IPS-11a (cell line): ENCODE measurements around the gene SDK2.
"Not testable (repeated sequence)": the region's sequence is repeated elsewhere in the genome, so short reads cannot be mapped to it uniquely, and the experiment has no call there.

Experiments
- H3K4me3 ChIP-seq: one replicate; pipeline ENCODE4 v1.5.1; 2013; ENCODE audit warnings: low read depth, low read length, control low read depth

Gene SDK2

GRCh38 chr17:73492821-73493814 is 151.1 kb downstream of the SDK2 start:
- no peak overlapping the region for H3K4me3 ChIP-seq

GRCh38 chr17:73492125-73492820 is 152.0 kb downstream of the SDK2 start:
- H3K4me3 ChIP-seq, result no peak overlapping the region

DNA sequence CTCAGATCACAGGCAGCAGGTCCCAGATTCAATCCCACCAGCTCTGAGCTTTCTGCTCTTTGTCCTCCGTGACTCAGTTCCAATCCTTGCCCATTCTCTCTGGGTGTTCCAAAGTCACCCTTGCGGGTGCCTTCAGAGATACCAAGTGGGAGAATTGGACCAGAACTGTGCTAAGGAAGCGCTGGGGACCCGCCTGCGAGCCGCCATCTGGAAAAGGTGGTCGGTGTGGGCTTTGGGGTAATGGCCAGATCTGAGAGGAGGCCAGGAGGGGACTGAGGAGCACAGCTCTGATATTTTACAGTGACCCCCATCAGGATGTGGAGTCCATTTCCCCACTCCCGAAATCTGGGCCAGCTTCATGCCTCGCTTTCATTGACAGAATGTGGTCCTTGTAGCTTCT is 152.6 kb downstream of the SDK2 start:
- H3K4me3 ChIP-seq, result no peak overlapping the region

- no peak overlapping the region for H3K4me3 ChIP-seq
Observed at GRCh38 chr17:73490851-73491250, 153.4 kb downstream of the SDK2 start.

GRCh38 chr17:73489991-73490390 is 154.3 kb downstream of the SDK2 start:
- no peak overlapping the region for H3K4me3 ChIP-seq

GRCh38 chr17:73489333-73489732 is 154.9 kb downstream of the SDK2 start:
- H3K4me3 ChIP-seq, result no peak overlapping the region

GRCh38 chr17:73485130-73485529 is 159.1 kb downstream of the SDK2 start:
- no peak overlapping the region for H3K4me3 ChIP-seq

DNA sequence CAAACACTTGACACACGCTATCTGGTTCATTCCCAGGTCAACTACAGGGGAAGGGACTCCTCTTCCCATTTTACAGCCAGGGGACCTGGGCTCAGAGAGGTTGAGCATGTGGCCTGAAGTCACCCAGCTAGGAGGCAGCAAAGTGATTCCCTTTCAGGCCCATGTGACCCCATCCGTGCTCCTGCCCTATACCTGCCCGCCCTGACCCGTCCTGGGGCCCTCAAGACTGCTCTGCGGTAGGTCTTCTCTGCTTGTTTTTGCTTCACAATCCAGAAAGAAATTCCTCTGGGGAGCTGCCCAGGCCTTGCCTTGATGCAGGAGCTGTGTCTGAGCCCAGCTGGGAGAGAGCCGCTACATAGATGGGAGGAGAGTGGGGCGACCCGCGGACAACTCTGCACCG is 161.4 kb downstream of the SDK2 start:
- H3K4me3 ChIP-seq, result no peak overlapping the region

DNA sequence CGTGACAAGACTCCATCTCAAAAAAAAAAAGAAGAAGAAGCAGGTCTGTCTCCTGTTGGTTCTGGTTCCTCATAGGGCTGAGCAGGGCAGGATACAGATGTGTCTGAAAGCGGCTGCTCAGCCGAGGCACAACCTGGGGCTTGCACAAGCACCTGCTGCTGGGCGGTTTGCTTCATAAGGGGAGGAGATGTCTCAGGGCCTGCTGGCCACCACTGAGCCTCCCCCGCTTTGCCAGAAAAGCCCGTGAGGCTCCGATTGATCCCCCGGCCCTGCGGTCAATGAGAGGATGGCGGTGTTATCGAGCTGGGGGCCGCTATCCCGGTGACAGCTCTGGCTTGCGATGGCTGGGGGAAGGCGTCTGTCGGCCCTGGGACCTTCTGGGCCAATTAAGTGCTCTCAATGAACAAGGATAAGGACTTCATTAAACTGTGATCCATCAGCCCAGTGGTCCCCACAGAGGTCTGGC is 162.0 kb downstream of the SDK2 start:
- no peak overlapping the region for H3K4me3 ChIP-seq

GRCh38 chr17:73481676-73482075 is 162.6 kb downstream of the SDK2 start:
- no peak overlapping the region for H3K4me3 ChIP-seq

GRCh38 chr17:73480740-73481139 is 163.5 kb downstream of the SDK2 start:
- H3K4me3 ChIP-seq, result no peak overlapping the region

DNA sequence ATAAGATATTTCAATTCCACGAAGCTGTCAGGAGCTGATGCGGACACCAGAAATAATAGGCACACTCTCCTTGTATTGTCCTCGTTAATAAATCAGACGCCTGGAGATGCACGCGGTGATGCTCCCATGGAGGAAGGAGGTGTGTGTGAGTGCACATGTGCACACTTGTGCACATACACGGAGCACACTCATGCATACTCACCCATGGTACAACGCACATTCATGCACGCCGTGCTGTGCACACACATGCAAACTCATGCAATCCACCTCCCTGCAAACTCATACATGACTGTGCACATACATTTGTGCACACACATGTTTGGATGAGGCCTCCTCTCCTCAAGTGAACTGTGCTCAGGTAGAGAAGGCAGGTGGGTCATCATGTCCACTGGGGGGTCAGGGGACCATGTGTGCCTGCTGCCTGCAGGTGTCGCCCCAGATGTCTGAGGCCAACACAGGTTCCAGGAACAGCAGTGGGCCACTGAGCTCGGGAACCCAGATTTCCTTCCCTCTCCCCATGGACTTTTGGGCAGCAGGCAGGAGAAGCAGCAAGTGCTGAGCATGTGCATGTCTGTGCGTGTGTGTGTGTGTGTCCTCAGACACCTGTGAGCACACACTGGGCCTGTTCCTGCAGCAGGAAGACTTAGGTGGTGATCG is 165.3 kb downstream of the SDK2 start:
- no peak overlapping the region for H3K4me3 ChIP-seq

GRCh38 chr17:73478334-73478733 is 165.9 kb downstream of the SDK2 start:
- H3K4me3 ChIP-seq, result no peak overlapping the region

- H3K4me3 ChIP-seq, result no peak overlapping the region
Observed at GRCh38 chr17:73476890-73477350, 167.3 kb downstream of the SDK2 start.

- no peak overlapping the region for H3K4me3 ChIP-seq
Observed at GRCh38 chr17:73474370-73474988, 169.8 kb downstream of the SDK2 start.

- not testable (repeated sequence) for H3K4me3 ChIP-seq
Observed at GRCh38 chr17:73472715-73473114, 171.5 kb downstream of the SDK2 start.

DNA sequence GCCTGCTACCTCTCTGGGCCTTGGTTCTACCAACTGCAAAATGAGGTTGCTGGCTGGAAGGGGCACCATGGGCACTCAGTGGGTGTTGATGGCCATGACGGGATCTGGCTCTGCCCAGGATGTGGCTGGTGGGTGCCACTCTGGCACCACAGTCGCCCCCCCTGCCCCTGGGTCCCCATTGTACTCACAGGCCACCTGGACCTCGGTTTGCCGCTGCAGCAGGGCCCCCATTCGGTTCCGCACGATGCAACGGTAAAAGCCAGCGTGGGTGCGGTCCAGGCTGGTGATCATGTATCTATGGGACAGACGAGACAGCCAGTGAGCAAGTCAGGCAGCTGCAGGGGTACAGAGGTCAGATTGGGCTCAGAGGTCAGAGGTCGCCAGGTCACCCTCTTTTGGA is 172.3 kb downstream of the SDK2 start:
- H3K4me3 ChIP-seq, result no peak overlapping the region

DNA sequence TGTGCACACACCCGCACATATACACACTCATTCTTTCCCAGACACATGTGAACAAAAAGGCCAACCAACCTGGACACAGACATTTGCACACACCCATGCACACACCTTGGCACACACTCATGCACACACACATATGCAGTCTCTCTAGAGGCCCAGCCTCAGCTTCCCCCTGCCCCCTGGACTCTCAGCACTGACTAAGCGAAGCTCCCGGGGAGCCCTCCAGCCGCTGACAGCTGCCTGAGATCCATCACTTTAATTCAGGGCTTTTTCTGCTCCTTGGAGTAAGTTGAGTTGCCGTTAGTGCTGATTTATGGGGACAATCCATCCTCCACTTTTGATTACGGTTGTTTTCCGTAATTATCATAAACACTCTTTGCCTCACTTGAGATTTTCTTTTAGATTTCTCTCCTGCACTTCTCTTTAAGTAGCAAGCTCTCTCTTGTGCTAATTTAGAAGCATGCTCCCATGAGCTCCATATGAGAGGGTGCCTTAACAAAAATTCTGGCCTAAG is 173.9 kb downstream of the SDK2 start:
- H3K4me3 ChIP-seq, result no peak overlapping the region

DNA sequence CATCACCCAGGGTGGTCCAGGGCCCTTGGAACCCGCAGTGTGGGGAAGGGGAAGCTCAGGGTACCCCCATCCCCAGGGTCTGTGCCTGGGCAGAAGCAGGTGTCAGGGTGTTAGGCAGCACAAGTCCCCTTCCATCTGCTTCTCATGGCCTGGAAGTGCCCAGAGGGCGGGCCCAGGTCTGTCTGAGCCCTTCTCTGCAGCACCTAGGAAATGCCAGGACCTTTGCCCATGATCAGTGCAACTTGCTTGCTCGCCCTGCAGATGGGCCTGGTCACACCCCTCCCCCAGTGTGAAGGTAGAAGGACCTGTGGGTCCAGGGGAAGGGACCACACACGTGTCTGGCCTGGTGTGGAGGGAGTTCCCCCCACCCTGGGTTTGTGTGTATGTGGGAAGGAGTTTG is 174.9 kb downstream of the SDK2 start:
- no peak overlapping the region for H3K4me3 ChIP-seq

DNA sequence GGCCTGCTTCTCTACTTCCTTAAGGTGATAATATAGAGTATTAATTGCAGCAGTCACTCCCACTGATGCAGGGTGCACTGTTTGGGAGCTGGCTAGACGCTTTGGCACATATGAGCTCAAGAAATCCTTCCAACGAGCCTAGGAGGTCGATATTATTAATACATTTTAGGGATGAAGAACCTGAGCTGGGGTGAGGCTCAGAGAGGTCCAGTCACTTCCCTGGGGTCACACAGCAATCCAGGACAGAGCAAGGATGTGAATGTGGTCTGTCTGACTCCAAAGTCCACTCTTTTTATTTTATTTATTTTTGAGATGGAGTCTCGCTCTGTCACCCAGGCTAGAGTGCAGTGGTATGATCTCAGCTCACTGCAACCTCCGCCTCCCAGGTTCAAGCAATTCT is 176.0 kb downstream of the SDK2 start:
- no peak overlapping the region for H3K4me3 ChIP-seq

- H3K4me3 ChIP-seq, result no peak overlapping the region
Observed at GRCh38 chr17:73467651-73468050, 176.6 kb downstream of the SDK2 start.
